SH-SY5Y (cell line): ENCODE data around the gene TSC22D4.

Experiments used
- GATA2 ChIP-seq: IDR thresholded peaks from 2 replicates; pipeline ENCODE4 v1.6.1; 2011; ENCODE audit warnings: mild to moderate bottlenecking, low read depth, low read length
- GATA3 ChIP-seq: IDR thresholded peaks from 2 replicates; pipeline ENCODE4 v1.6.1; 2011; ENCODE audit warnings: low read depth, mild to moderate bottlenecking, low read length, moderate library complexity

DNA sequence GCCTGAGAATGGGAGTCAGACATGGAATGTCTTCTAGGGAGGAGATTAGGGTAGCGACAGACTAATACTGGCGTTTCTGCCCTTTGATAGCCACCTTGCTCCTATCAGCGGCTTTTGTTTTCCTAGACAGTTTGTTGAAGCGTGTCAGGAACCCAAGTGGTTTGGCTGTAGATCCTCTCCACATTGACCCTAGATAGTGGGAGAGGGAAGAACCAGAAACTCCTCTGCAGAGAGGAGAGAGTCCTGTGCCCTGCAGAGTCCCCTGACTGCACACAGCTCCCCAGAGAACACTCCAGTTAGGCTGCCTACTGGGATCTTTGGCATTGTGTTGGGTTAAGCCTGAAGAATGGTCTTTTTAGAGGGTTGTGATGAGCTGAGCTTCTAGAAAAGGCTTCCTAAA, 47.0 kb downstream of the TSC22D4 start:
- TF ChIP-seq GATA3 = no peak
- no peak for TF ChIP-seq GATA2
